Activated T-cell treated with anti-CD3 and anti-CD28 coated beads, Interleukin-2, amount 50 U/mL, for 24 hours (primary cell): ENCODE measurements around the gene ABRACL.
A peak's percentile ranks its signal among the peaks of the same experiment; 100 is the strongest.
"Not testable (repeated sequence)": the region's sequence is repeated elsewhere in the genome, so short reads cannot be mapped to it uniquely, and the experiment has no call there.

Experiments
- DNase-seq: peaks from one replicate; pipeline ENCODE4 v3.0.0-alpha.2; 2020
- H3K27ac Mint-ChIP-seq: 2 replicates; pipeline ENCODE4 v1.8.0; 2020; ENCODE audit warnings: mild to moderate bottlenecking, mixed read lengths
- H3K27me3 Mint-ChIP-seq: 2 replicates; pipeline ENCODE4 v1.8.0; 2020; ENCODE audit warnings: mixed read lengths
- H3K36me3 Mint-ChIP-seq: 2 replicates; pipeline ENCODE4 v1.8.0; 2020; ENCODE audit warnings: low read depth, mixed read lengths
- H3K4me1 Mint-ChIP-seq: 2 replicates; pipeline ENCODE4 v1.8.0; 2020; ENCODE audit warnings: low read depth, mixed read lengths
- H3K4me3 Mint-ChIP-seq: 2 replicates; pipeline ENCODE4 v1.8.0; 2020; ENCODE audit warnings: mild to moderate bottlenecking, moderate library complexity, mixed read lengths
- H3K9me3 Mint-ChIP-seq: 2 replicates; pipeline ENCODE4 v1.8.0; 2020; ENCODE audit warnings: mixed read lengths

Gene ABRACL

GRCh38 chr6:139028658-139029469 is at the start of gene ABRACL:
ABRACL (plus strand) TSS chr6:139028745; CDS start chr6:139034161, 5,416 bp downstream.
- peak within 1 kb of the TSS; percentile 93 for H3K27ac Mint-ChIP-seq
- H3K36me3 Mint-ChIP-seq = peaks cover 28% of the 10 kb centered on the region

GRCh38 chr6:138979365-138979764 is 49.2 kb upstream of the ABRACL start:
- Mint-ChIP-seq H3K27me3 (no peaks in the 10 kb centered on the region), H3K4me1 (peaks cover 47% of the 10 kb centered on the region), H3K27ac (no peak overlapping the region), H3K4me3 (no peak overlapping the region), H3K36me3 (no peaks in the 10 kb centered on the region), H3K9me3 (no peaks in the 10 kb centered on the region)
- no peak for DNase-seq

More at GRCh38 chr6:139028658-139029469, at the start of gene ABRACL:
- Mint-ChIP-seq H3K9me3 (no peaks in the 10 kb centered on the region), H3K27me3 (no peaks in the 10 kb centered on the region), H3K4me3 (no peak within 1 kb of the TSS), H3K4me1 (peaks cover 22% of the 10 kb centered on the region)
- DNase-seq = peak; percentile 87

- DNase-seq = no peak
- H3K4me3 Mint-ChIP-seq = no peak overlapping the region
- H3K36me3 Mint-ChIP-seq = no peaks in the 10 kb centered on the region
- no peak overlapping the region for H3K27ac Mint-ChIP-seq
- H3K4me1 Mint-ChIP-seq = peaks cover 41% of the 10 kb centered on the region
- H3K27me3 Mint-ChIP-seq = no peaks in the 10 kb centered on the region
- H3K9me3 Mint-ChIP-seq = no peaks in the 10 kb centered on the region
Observed at GRCh38 chr6:138979813-138980668, 48.5 kb upstream of the ABRACL start.

- no peak overlapping the region for H3K27ac Mint-ChIP-seq
- no peaks in the 10 kb centered on the region for H3K27me3 Mint-ChIP-seq
- DNase-seq = no peak
- H3K36me3 Mint-ChIP-seq = no peaks in the 10 kb centered on the region
- no peaks in the 10 kb centered on the region for H3K9me3 Mint-ChIP-seq
- peaks cover 30% of the 10 kb centered on the region for H3K4me1 Mint-ChIP-seq
- no peak overlapping the region for H3K4me3 Mint-ChIP-seq
Observed at GRCh38 chr6:138981416-138981815, 47.1 kb upstream of the ABRACL start.

GRCh38 chr6:138986578-138986977 is 42.0 kb upstream of the ABRACL start:
- Mint-ChIP-seq H3K4me1 (peaks cover 11% of the 10 kb centered on the region), H3K9me3 (no peaks in the 10 kb centered on the region), H3K4me3 (no peak overlapping the region), H3K27me3 (no peaks in the 10 kb centered on the region), H3K27ac (peak overlapping the region; percentile 78), H3K36me3 (peaks cover 8% of the 10 kb centered on the region)
- no peak for DNase-seq

- DNase-seq = no peak
- peak overlapping the region; percentile 78 for H3K27ac Mint-ChIP-seq
- H3K36me3 Mint-ChIP-seq = peaks cover 8% of the 10 kb centered on the region
- H3K4me1 Mint-ChIP-seq = peaks cover 11% of the 10 kb centered on the region
- no peaks in the 10 kb centered on the region for H3K27me3 Mint-ChIP-seq
- H3K4me3 Mint-ChIP-seq = no peak overlapping the region
- H3K9me3 Mint-ChIP-seq = no peaks in the 10 kb centered on the region
Observed at GRCh38 chr6:138987080-138987642, 41.4 kb upstream of the ABRACL start.

GRCh38 chr6:138987643-138988468 is 40.7 kb upstream of the ABRACL start, which contains the start of gene REPS1:
REPS1 (minus strand) TSS chr6:138988253; CDS start chr6:138987682, 571 bp downstream.
- no peaks in the 10 kb centered on the region for H3K27me3 Mint-ChIP-seq
- peak; percentile 97 for DNase-seq
- peak within 1 kb of the TSS; percentile 97 for H3K27ac Mint-ChIP-seq

GRCh38 chr6:138988469-138988834 is 40.1 kb upstream of the ABRACL start:
- Mint-ChIP-seq H3K27ac (peak overlapping the region; percentile 97), H3K36me3 (peaks cover 8% of the 10 kb centered on the region), H3K4me1 (peaks cover 11% of the 10 kb centered on the region), H3K27me3 (no peaks in the 10 kb centered on the region), H3K9me3 (no peaks in the 10 kb centered on the region), H3K4me3 (no peak overlapping the region)
- no peak for DNase-seq

More at GRCh38 chr6:138987643-138988468, 40.7 kb upstream of the ABRACL start, which contains the start of gene REPS1:
- H3K36me3 Mint-ChIP-seq = peaks cover 8% of the 10 kb centered on the region
- peaks cover 11% of the 10 kb centered on the region for H3K4me1 Mint-ChIP-seq
- H3K4me3 Mint-ChIP-seq = no peak within 1 kb of the TSS
- no peaks in the 10 kb centered on the region for H3K9me3 Mint-ChIP-seq

GRCh38 chr6:138989098-138989983 is 39.2 kb upstream of the ABRACL start:
- H3K36me3 Mint-ChIP-seq = peaks cover 8% of the 10 kb centered on the region
- H3K4me3 Mint-ChIP-seq = no peak overlapping the region
- H3K4me1 Mint-ChIP-seq = peaks cover 11% of the 10 kb centered on the region
- no peak for DNase-seq
- H3K9me3 Mint-ChIP-seq = no peaks in the 10 kb centered on the region
- H3K27ac Mint-ChIP-seq = no peak overlapping the region
- H3K27me3 Mint-ChIP-seq = no peaks in the 10 kb centered on the region

- H3K9me3 Mint-ChIP-seq = no peaks in the 10 kb centered on the region
- no peak overlapping the region for H3K4me3 Mint-ChIP-seq
Observed at GRCh38 chr6:138991206-138991605, 37.3 kb upstream of the ABRACL start.

GRCh38 chr6:138992965-138993364 is 35.6 kb upstream of the ABRACL start:
- not testable (repeated sequence) for H3K9me3 Mint-ChIP-seq, H3K27ac Mint-ChIP-seq, H3K36me3 Mint-ChIP-seq, DNase-seq, H3K4me3 Mint-ChIP-seq, H3K27me3 Mint-ChIP-seq
- peaks cover 11% of the 10 kb centered on the region for H3K4me1 Mint-ChIP-seq

More at GRCh38 chr6:138991206-138991605, 37.3 kb upstream of the ABRACL start:
- no peak for DNase-seq
- Mint-ChIP-seq H3K36me3 (peaks cover 8% of the 10 kb centered on the region), H3K27me3 (no peaks in the 10 kb centered on the region), H3K4me1 (peaks cover 11% of the 10 kb centered on the region), H3K27ac (no peak overlapping the region)

- H3K4me3 Mint-ChIP-seq, H3K4me1 Mint-ChIP-seq, H3K27ac Mint-ChIP-seq, H3K36me3 Mint-ChIP-seq, DNase-seq, H3K27me3 Mint-ChIP-seq, H3K9me3 Mint-ChIP-seq: not testable (repeated sequence)
Observed at GRCh38 chr6:138993410-138993809, 35.1 kb upstream of the ABRACL start.

GRCh38 chr6:138996524-138996923 is 32.0 kb upstream of the ABRACL start:
- no peaks in the 10 kb centered on the region for H3K4me1 Mint-ChIP-seq
- no peaks in the 10 kb centered on the region for H3K36me3 Mint-ChIP-seq
- DNase-seq = no peak
- no peak overlapping the region for H3K4me3 Mint-ChIP-seq
- no peaks in the 10 kb centered on the region for H3K27me3 Mint-ChIP-seq
- H3K9me3 Mint-ChIP-seq = no peaks in the 10 kb centered on the region
- no peak overlapping the region for H3K27ac Mint-ChIP-seq
